ENCODE results near the gene WNT7B.

The WNT7B gene

DNA sequence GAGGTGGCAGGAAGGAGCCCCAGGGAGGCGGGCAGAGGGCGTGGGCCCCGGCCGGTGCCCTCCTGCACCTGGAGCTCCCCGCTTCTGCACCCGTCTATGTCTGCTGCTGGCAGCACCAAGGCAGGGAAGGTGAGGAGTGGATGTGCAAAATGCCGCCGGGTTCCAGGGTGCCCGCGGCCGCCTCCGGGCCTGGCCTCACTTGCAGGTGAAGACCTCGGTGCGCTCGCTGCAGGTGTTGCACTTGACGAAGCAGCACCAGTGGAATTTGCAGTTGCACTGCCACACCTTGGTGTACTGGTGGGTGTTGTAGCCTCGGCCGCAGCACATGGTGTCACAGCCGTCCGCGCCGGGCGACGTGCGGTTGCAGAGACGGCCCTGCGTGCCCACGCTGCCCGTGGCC is 54.3 kb downstream of the WNT7B start:
- DNase-seq, result no peak

DNA sequence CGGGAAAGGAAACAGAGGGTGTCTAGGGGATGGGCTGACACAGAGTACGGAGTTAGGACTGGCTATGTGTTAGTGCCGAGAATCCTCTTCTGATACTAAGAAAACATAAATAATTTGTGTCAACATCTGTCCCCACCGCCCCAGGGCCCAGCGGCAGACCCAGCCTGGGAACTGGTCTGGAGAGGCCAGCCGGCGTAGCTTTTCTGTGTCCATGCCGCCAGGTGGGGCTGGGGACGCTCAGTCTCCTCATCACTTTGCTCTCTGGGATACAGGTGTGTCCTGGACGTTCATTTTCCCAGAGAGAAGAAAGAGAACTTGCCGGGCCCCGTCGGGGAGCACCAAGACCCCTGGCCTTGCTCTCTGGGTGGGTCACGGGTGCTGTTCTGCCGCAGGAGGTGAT is 54.7 kb downstream of the WNT7B start:
- no peak for DNase-seq

DNA sequence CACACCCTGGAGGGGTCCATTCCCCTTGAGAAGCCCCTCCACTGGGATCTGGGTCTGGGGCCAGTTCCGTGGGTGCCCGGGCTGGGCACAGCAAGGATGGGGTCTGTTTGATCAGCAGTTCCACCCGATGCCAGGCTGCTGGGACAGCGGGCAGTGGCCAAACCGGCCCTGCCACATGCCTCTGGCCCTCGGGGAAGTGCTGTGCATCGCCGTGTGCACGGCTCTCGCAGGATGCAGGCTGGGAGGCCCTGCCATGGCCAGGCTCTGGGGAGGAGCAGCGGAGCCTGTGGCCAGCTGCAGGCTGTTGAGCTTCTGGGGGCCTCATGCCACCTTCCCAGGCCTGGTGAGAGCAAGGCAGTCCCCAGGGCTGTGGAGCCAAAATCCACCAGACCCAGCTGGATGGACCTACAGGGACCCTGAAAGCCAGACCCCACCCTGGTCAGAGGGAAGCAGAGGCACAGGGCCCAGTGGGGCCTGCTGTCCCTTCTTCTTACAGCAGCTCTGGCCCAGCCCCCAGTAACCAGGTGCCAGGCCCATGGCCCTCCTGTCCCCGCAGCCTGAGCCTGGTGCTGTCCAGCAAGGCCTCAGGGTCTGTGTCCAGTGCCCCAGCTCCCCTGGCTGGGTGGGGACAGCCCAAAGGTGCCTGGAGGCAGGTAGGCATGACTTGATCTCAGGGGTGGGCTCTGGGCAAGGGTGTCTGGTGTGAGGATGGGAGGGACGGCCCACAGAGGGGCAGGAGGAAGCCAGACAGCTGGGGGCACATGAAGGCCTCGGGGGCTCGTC is 57.3 kb downstream of the WNT7B start:
- DNase-seq, result no peak

DNA sequence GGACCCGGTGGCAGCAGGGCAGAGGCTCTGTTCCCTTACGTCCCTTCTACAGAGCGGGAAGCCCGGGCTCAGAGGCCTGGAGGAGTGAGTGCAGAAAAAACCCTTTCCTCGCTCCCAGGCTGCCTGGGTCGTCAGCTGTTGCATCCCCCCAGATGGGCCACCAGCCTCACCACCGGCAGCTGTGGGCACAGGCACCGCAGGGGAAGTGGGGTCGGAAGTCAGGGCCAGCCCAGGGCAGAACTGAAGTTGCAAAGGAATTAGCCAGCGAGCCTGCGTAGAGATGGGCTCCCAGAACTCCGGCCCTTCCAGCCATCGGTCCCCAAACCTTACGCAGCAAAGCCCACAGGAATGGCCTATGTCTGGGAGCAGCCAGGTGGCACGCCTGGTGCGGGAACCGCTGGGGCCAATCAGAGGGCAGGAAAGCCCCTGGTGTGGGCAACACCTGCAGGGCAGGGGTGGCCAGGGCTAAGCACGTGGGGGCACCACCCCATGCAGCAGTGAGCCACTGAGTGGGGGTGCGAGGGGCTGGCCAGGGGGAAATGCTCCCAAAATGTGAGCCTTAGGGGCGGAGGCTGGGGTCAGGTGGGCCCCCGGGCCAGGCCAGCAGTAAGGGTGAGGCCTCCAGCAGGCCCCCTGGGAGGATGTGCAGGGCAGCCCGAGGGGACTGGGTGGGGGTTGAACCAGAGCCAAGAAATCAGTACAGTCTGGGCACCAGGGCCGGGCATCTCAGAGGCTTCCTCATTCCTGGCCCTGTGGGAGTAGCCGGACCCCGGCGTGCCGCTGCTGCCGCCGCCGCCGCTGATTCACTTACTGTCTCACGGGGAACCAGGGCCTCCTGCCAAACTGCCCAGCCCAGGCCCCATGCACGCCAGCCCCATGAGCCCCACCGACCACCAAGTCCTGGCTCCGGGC is 58.2 kb downstream of the WNT7B start:
- DNase-seq, result no peak

DNA sequence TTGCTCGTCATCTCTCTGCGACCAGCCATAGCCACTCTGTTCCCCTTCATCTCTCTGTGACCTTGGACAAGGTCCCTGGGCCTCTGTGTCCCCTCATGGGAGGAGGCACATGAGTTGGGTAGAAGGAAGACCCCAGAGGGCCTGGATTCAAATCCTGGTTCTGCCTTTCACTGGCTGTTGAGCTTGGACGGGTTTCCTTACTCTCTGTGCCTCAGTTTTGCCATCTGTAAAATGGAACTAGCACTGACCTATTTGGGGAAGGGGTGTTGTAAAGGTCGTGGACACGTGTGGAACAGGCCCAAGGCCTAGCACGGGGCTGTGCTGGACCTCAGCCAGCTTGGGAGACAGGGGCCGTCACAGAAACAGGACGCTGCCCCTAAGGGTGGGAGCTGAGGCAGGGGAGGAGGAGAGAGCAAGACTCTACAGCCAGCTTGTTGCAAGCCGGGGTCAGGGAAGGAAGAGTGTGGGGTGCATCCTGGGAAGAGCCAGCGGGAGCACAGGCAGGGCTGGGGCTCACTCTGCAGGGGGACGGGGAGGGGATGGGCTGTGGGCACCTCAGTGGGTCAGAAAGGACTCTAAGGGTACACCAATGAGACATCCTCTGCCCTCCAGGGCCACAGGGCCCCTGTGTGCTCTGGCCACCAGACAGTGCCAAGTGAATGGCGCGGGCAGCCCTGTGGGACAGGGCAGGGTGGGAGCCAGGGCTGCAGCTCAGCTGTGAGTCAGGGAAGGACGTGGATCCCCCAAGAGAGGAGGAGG is 59.1 kb downstream of the WNT7B start:
- DNase-seq, result no peak

DNA sequence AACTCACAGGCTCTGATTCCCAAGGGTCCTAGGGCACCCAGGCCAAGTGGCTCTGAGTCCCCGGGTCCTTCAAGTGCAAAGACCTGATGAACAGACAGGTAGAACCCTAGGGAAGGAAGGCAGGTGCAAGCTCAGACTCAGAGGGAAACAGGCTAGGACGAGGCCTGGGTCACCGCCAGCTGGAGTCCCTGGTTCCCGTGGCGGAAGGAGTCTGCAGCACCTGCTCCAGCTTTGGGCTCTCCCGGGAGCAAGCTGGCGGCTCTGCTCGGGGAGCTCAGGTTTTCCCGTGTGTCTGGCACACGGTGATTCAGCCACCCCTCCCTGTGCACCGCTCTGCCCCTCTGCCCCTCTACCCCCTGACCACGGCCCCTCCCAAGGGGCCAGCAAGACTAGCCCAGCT is 59.8 kb downstream of the WNT7B start:
- DNase-seq, result no peak

DNA sequence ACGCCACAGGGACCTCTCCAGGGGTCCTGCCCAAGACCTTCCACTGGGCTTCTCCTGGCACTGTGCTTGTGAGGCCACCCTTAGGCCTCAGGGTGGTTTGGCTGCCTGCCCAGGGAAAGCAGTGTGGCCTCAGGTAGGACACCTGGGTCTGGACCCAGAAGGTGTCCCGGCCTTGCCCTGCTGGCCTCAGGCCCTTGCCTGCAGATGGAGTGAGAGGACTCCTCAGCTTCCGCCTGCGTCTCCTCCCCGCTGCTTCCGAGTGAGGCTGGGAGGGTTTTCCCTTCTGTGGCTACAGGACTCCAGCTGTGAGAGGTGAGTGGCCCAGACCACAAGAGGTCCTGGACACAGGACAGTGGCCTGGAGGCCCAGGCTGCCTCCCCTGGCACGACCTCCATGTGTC is 60.4 kb downstream of the WNT7B start:
- DNase-seq, result no peak

DNA sequence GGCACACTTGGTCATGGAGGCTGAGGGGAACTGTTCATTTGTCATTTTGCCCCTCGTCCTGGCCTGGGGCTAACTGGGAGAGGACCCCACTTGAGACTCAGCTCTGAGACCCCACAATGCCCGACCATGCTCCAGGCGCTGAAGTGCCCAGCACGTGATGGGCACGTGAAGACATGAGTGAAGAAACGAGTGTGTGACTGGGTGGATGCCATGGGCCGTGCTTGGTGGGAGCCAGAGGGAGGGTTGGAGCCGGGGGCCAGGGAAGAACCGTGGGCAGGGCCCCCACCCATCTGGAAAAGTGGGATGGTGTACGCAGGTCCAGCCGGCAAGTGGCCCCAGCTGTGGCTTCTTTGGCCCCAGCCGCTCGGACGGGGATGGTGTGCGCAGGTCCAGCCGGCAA is 61.1 kb downstream of the WNT7B start:
- no peak for DNase-seq

DNA sequence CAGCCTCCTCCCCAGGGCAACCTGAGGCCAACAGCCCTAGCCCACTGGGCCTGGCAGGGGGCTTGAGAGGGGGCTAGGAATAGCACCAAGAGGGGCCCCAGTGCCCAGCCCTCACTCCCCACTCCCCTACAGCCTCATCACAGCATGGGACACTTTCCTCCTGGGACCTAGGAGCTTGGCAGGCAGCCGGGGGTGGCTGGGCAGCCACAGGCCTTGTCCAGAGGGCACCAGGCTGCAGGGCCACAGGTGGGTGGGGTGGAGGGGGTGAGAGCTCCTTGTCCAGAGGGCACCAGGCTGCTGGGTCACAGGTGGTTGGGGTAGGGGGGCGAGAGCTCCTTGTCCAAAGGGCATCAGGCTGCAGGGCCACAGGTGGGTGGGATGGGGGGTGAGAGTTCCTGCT is 61.8 kb downstream of the WNT7B start:
- DNase-seq, result no peak

DNA sequence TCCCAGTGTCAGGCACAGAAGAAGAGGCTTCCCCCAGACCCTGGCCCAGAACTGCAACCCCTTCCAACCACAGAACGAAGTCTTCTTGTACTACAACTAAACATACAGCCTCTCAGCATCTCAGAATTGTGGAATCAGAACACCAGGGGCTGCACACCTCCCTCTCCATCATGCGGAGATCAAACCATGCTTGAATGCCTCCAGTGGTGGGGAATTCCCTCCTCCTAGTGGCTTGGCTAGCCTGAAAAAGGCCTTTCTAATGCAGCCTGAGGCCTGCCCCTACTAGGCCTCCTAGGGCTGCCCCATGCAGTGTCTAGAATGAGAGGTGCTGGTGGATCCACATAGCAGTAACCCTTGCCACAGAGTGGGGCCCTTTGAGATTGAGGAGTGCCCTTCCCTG is 62.7 kb downstream of the WNT7B start:
- no peak for DNase-seq

DNA sequence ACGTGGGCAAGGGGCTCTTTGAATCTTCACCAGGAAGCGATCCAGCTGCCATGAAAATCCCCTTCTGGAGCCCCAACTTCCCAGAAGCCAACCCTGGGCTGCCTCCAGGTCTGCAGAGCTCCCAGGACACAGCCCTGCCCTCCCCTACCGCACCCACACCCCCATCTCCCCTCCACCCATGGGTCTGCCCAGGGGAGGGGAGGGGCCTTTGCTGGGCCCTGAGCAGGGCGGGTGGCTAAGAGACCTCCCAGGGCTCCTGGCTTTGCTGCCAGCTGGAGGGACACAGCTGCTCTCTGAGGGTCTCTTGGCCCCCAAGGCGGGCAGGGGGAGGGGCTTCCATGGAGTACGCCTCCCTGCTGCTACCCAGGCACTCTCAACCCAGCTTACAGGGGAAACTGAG is 64.1 kb downstream of the WNT7B start:
- DNase-seq, result no peak

DNA sequence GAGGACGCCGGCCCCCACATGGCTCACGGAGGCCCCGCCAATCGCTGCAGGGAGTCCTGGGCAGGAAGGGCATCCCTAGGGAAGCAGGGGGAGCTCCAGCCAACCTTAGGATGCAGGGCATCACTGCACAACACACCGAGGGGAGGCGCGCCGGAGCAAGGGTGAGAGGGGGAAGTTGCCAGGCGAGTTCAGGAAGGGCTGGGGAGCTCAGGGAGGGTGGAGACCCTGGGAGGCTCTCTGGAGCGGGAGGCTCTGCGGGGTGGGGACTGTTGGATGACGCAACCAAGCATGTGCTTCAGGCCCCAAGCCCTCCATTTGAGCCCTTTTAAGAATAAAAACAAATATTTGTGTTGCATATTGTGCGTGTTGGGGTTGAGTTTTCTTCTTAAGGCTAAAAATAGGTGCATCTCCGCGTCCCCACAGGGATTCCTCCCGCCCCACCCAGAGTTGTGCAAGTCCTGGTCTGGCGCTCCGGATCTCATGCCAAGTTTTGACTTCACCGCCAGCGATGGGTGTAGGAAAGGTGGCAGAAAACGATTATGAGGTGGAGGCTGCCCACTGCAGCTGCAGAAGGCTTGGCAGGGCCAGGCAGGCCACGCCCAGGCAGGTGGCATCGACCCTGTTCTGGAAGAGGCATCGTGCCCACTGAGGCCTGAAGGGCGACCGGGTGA is 65.2 kb downstream of the WNT7B start:
- DNase-seq, result no peak

DNA sequence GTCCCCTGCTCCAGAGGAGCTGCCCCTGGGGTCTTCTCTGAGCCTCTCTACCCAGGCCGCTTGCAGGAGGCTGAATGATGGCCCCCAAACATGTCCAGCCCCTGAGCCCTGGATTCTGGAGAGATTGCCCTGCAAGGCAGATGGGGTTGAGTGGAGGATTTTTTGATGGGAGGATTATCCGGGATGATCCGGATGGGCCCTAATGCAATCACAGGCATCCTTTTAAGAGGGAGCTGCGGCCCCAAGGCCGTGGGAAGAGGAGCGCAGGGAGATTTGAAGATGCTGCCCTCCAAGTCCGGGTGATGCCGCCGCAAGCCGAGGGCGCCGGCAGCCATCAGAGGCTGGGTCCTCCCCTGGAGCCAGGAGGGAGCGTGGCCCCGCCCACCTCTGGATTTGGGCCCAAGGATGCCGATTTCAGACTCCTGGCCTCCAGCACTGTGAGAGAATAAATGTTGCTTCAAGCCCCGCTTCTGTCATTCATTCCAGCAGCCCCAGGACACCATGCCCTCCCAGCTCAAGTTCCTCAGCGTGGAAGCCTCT is 66.0 kb downstream of the WNT7B start:
- DNase-seq, result no peak

DNA sequence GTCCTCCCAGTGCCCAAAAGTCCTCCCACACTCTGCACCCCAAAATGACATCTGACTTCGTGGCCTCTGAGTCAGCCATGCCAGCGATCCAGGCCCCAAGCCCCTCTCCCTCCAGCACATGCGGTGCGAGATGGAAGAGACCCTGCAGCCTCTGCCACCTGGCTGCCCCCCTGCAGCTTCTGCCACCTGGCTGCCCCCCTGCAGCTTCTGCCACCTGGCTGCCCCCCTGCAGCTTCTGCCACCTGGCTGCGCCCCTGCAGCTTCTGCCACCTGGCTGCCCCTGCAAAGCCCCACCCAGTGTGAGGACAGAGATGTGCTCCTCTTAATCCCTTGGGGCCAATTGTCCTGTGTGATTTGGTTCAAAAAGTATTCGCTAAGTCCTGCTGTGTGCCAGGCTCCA is 68.0 kb downstream of the WNT7B start:
- no peak for DNase-seq

DNA sequence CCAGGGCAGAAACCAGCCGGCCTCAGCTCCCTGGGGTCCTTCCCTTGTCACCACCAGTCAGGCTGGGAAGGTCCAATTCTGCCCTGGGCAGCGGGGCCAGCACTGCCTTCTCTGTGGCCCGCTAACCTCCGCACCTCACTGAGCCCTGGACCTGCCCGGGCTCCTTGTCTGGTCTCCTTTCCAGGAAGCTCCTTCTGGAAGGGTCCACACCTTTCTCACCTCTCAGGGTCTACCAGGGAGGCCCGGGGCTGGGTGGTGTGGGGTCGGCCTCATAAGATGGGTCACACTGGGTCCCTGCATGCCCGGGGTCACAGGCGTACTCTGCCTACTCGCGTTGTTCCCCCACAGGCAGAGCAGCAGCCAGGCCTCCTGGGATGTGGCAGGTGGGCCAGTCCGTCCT is 69.0 kb downstream of the WNT7B start:
- no peak for DNase-seq

DNA sequence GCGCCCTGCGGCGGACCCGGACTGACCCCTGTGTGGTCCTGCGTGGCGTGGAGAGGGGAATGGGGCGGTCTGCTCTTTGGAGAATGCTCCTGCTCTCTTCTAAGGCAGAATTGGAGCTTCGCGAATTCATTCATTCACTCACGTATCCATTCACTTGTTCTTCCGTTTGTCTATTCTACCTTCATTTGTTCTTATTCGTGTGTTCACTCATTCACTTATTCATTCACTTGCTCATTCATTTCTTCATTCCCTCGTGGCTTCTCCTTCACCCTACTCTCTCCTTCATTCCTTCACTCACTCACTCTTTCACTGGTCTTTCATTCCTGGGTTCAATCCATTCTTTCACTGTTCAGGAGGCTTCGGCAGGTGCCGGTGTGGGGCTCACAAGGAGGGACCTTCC is 69.6 kb downstream of the WNT7B start:
- DNase-seq, result no peak

DNA sequence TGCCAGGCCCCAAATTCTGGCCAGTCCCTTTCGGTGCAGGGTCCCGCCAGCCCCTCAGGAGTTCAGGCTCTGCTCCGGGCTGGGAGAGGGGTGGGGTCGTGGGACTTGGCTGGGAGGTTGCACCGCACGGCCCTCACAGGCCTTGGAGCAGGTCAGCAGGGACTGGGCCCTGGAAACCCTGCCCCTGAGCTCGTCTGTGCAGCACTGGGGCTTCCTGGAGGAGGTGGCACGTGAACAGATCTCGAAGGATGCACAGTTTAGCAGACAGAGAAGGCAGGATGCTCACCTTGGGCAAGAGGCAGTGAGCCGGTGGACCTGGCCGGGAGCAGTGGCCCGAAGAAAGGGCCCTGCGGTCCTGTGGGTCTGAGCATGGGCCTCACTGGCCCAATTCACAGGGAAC is 70.0 kb downstream of the WNT7B start:
- no peak for DNase-seq

DNA sequence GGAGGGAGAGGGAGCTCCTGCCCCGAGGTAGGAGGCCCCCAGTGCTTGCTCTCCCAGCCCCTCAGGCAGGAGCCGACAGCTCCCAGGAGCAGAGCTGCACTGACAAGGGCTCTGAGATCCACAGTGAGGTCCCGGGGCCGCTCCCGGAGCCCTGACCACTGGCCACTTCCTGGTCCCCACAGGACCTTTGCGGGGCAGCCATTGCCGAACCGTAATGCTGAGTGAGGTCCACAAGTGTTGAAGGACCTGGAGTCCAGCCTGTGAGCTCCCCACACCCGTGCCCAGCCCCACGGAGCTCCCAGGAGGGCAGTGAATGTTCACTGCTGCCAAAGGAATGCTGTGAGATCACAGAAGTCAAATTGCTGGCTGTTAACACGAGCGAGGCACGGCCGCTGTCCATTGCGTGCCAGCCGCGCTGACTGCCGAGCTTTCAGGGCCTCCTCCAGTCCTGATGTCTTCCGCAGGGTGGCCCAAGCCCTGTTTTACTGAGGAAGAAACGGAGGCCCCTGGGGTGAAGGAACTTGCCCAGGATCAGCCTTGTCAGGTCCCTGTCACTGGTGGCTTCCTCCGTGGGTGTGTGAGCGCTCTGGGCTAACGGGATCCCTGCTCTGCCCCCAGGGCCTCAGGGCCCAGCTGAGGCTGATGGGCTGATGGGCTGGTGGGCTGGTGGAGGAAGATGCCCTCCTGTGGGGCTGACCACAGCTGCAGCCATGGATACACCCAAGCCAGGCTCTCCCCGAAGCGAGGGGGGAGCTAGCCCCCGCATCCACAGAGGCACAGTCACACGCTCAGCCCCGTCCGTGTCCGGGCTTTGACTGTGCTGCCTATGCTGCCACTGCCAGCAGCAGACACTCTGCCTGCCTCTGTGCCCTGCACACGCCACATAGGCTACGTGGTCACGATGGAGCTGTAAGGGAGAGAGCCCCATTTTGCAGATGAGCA is 70.8 kb downstream of the WNT7B start:
- DNase-seq, result no peak

DNA sequence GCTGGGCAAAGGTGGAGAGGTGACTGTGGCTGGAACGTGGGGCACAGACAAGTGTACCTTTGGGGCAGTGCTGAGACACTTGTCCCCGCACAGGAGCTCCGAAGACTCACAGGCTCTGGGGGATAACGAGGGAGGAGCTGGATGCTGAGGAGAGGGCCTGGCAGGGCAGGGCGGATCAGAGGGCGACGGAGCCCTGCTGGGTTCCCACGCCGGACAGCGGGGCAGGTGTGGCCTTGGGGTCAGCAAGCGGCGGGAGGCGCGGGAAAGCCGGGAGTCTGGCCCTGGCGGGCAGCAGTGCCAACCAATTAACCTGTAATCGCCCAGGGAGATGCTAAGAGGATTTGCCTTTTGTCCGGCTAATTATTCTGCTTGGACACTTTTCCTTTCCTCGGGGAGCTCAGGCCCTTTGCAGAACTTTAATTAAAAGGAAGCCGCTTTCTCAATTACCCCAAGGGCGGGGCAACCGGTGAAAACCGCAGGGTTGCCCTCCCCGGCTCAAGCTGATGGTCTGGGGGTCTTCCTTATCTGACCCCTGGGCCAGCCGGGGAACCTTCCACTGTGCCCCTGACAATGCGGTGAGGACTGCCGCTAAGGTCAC is 71.5 kb downstream of the WNT7B start:
- DNase-seq, result no peak

DNA sequence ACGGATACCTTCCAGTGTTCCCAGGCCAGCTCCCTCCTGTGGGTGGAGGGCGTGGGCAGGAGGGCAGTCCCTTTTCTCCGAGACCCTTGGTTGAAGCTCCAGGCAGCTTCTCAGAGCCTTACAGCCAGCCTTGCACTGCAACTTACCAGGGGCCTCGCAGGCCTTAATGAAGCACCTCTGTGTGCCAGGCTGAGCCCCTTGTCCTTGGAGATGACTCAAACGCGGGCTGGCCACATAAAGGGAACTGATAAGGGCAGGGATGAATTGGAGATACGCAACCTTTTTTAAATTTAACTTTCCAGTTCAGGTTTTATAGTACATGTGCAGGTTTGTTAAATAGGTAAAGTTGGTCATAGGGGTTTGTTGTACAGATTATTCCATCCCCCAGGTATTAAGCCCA is 72.7 kb downstream of the WNT7B start:
- no peak for DNase-seq
